WTC11 (cell line): ENCODE results near the gene IL23R. TPM values are rescaled to one million over a fixed set of nuclear protein-coding genes. Genes with fewer than 3 reads are reported as not detected.
A peak's percentile ranks its signal among the peaks of the same experiment; 100 is the strongest.

ENCODE experiments used
- ATAC-seq: fragments of 200-7000 bp; cut with Tn5 transposase; 2 replicates; pipeline ENCODE4 v1.10.0; 2021; ENCODE audit warnings: mild to moderate bottlenecking, moderate library complexity
- CTCF ChIA-PET: fragments of 300-600 bp; sonication (Branson Sonifier 250); formaldehyde crosslinking; loops from one replicate; lab custom pipeline; 2021; ENCODE audit warnings: antibody characterized with exemption; lab: Charles Lee
- POLR2A ChIA-PET: fragments of 350-600 bp; sonication (Branson Sonifier 250); formaldehyde crosslinking; loops from one replicate; lab custom pipeline; 2021; ENCODE audit warnings: antibody characterized with exemption; lab: Charles Lee
- DNase-seq: peaks from one replicate; pipeline ENCODE4 v3.0.0; 2021; ENCODE audit warnings: low spot score
- H3K27ac Mint-ChIP-seq: 2 replicates; pipeline ENCODE4 v1.8.0; 2021; ENCODE audit warnings: mixed read lengths
- H3K27me3 Mint-ChIP-seq: 2 replicates; pipeline ENCODE4 v1.8.0; 2021; ENCODE audit warnings: low read depth, mild to moderate bottlenecking, moderate library complexity, mixed read lengths
- H3K36me3 Mint-ChIP-seq: 2 replicates; pipeline ENCODE4 v1.8.0; 2021; ENCODE audit warnings: mixed read lengths
- H3K4me1 Mint-ChIP-seq: 2 replicates; pipeline ENCODE4 v1.8.0; 2022; ENCODE audit warnings: mixed read lengths
- H3K4me3 Mint-ChIP-seq: 2 replicates; pipeline ENCODE4 v1.8.0; 2021; ENCODE audit warnings: mild to moderate bottlenecking, moderate library complexity, mixed read lengths
- H3K9me3 Mint-ChIP-seq: 2 replicates; pipeline ENCODE4 v1.8.0; 2021; ENCODE audit warnings: mixed read lengths
- CREM ChIP-seq: sonication (generic); formaldehyde crosslinking; IDR thresholded peaks from 2 replicates; pipeline ENCODE4 v1.8.1; 2022; ENCODE audit warnings: mild to moderate bottlenecking, missing genetic modification reagents, moderate library complexity
- E2F1 ChIP-seq: sonication (generic); formaldehyde crosslinking; IDR thresholded peaks from 2 replicates; pipeline ENCODE4 v1.8.0; 2022; ENCODE audit warnings: mild to moderate bottlenecking, missing genetic modification reagents
- ESRRA ChIP-seq: sonication (generic); formaldehyde crosslinking; IDR thresholded peaks from 2 replicates; pipeline ENCODE4 v1.8.1; 2022; ENCODE audit warnings: mild to moderate bottlenecking, missing genetic modification reagents, borderline replicate concordance
- FOXK1 ChIP-seq: sonication (generic); formaldehyde crosslinking; IDR thresholded peaks from 2 replicates; pipeline ENCODE4 v1.8.0; 2022; ENCODE audit warnings: mild to moderate bottlenecking, moderate library complexity, missing genetic modification reagents
- GRHL2 ChIP-seq: fragments of 250-450 bp; sonication (Bioruptor Pico); IDR thresholded peaks from 2 replicates; pipeline ENCODE4 v1.8.0; 2022; ENCODE audit warnings: mild to moderate bottlenecking, moderate library complexity; ENCODE audit not compliant: insufficient replicate concordance, severe bottlenecking
- MYBL2 ChIP-seq: sonication (generic); formaldehyde crosslinking; IDR thresholded peaks from 2 replicates; pipeline ENCODE4 v1.8.1; 2023; ENCODE audit warnings: mild to moderate bottlenecking, moderate library complexity, missing genetic modification reagents
- NFYB ChIP-seq: sonication (generic); formaldehyde crosslinking; conservative IDR thresholded peaks from 2 replicates; pipeline ENCODE4 v1.8.0; 2022; ENCODE audit warnings: low read depth, missing genetic modification reagents
- NR3C1 ChIP-seq: sonication (generic); formaldehyde crosslinking; conservative IDR thresholded peaks from 2 replicates; pipeline ENCODE4 v1.8.1; 2023; ENCODE audit warnings: low read depth, mild to moderate bottlenecking, missing genetic modification reagents
- PRRX2 ChIP-seq: fragments of 250-450 bp; sonication (Bioruptor Pico); IDR thresholded peaks from 2 replicates; pipeline ENCODE4 v1.8.0; 2021; ENCODE audit warnings: mild to moderate bottlenecking
- RORB ChIP-seq: fragments of 250-450 bp; sonication (Bioruptor Pico); IDR thresholded peaks from 2 replicates; pipeline ENCODE4 v1.9.0; 2021; ENCODE audit warnings: mild to moderate bottlenecking
- STAT6 ChIP-seq: sonication (generic); formaldehyde crosslinking; conservative IDR thresholded peaks from 2 replicates; pipeline ENCODE4 v1.8.1; 2023; ENCODE audit warnings: mild to moderate bottlenecking, low read depth, missing genetic modification reagents, moderate library complexity
- TEAD1 ChIP-seq: sonication (generic); formaldehyde crosslinking; IDR thresholded peaks from 2 replicates; pipeline ENCODE4 v1.8.0; 2022; ENCODE audit warnings: mild to moderate bottlenecking, missing genetic modification reagents
- USF1 ChIP-seq: sonication (generic); formaldehyde crosslinking; IDR thresholded peaks from 2 replicates; pipeline ENCODE4 v1.8.0; 2022; ENCODE audit warnings: mild to moderate bottlenecking, missing genetic modification reagents
- ZNF121 ChIP-seq: sonication (generic); formaldehyde crosslinking; IDR thresholded peaks from 2 replicates; pipeline ENCODE4 v1.8.0; 2023; ENCODE audit warnings: missing genetic modification reagents
- ZNF219 ChIP-seq: sonication (generic); formaldehyde crosslinking; IDR thresholded peaks from 2 replicates; pipeline ENCODE4 v1.8.0; 2023; ENCODE audit warnings: missing genetic modification reagents, mild to moderate bottlenecking, borderline replicate concordance
- ZNF416 ChIP-seq: fragments of 250-450 bp; sonication (Bioruptor Pico); IDR thresholded peaks from 2 replicates; pipeline ENCODE4 v1.9.0; 2021; ENCODE audit warnings: mild to moderate bottlenecking, inconsistent platforms
- total RNA-seq: library from RNA; stranded (reverse); gene quantifications from 3 replicates; pipeline ENCODE4 v1.2.3, GENCODE V29; 2021
- TF ChIP-seq, protein P1 (sequence below): fragments of 250-450 bp; sonication (Bioruptor Pico); IDR thresholded peaks from 2 replicates; pipeline ENCODE4 v1.9.0; 2021; ENCODE audit warnings: mild to moderate bottlenecking
- TF ChIP-seq, protein P2 (sequence below): sonication (generic); formaldehyde crosslinking; IDR thresholded peaks from 2 replicates; pipeline ENCODE4 v1.8.1; 2022; ENCODE audit warnings: mild to moderate bottlenecking, missing genetic modification reagents, moderate library complexity, borderline replicate concordance
- TF ChIP-seq, protein P3 (sequence below): sonication (generic); formaldehyde crosslinking; IDR thresholded peaks from 2 replicates; pipeline ENCODE4 v1.8.1; 2023; ENCODE audit warnings: mild to moderate bottlenecking, missing genetic modification reagents
- TF ChIP-seq, protein P4 (sequence below): fragments of 250-450 bp; sonication (Bioruptor Pico); IDR thresholded peaks from 2 replicates; pipeline ENCODE4 v1.8.0; 2021; ENCODE audit warnings: mild to moderate bottlenecking

IL23R gene
- total RNA-seq, 1 experiment from 2014 or later: not detected

DNA sequence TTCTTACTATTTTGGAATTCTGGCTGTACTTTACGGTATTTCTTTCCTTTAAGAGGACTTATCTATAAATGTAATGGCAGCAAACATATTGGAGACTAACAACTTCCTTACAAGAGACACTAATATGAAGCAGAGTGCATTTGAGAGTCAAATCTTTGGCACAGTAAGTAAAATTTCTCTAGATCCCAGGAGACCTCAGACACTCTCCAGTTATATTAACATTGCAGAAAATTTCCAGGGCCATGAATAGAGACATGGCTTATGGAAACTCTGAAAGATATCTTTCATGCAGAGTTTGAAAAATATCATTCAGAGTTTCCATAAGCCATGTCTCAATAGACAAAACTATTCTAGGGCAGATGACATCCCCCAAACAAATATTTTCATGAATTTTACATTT lies 51.2 kb downstream of the IL23R start (continued):
- TF ChIP-seq RORB (CRISPR knock-in tag): no peak

GRCh38 chr1:67217938-67218337 lies 51.7 kb downstream of the IL23R start:
- no peaks in the 10 kb centered on the region for H3K27me3 Mint-ChIP-seq
- no peak overlapping the region for H3K4me3 Mint-ChIP-seq
- TF ChIP-seq FOXK1 (CRISPR knock-in tag): no peak
- TF ChIP-seq ESRRA (CRISPR knock-in tag): no peak
- TF ChIP-seq USF1 (CRISPR knock-in tag): no peak
- TF ChIP-seq ZNF416 (CRISPR knock-in tag): no peak
- TF ChIP-seq, protein P1, sequence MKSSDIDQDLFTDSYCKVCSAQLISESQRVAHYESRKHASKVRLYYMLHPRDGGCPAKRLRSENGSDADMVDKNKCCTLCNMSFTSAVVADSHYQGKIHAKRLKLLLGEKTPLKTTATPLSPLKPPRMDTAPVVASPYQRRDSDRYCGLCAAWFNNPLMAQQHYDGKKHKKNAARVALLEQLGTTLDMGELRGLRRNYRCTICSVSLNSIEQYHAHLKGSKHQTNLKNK (CRISPR knock-in tag): no peak
- no peak for TF ChIP-seq MYBL2
- TF ChIP-seq, protein P2, sequence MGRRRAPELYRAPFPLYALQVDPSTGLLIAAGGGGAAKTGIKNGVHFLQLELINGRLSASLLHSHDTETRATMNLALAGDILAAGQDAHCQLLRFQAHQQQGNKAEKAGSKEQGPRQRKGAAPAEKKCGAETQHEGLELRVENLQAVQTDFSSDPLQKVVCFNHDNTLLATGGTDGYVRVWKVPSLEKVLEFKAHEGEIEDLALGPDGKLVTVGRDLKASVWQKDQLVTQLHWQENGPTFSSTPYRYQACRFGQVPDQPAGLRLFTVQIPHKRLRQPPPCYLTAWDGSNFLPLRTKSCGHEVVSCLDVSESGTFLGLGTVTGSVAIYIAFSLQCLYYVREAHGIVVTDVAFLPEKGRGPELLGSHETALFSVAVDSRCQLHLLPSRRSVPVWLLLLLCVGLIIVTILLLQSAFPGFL: no peak
- no peak for TF ChIP-seq PRRX2
- DNase-seq (no peak), ATAC-seq (no peak)
- CTCF ChIA-PET: no interaction called here
- H3K9me3 Mint-ChIP-seq: no peaks in the 10 kb centered on the region
- no peak overlapping the region for H3K27ac Mint-ChIP-seq
- POLR2A ChIA-PET: no interaction called here
- peaks cover 9% of the 10 kb centered on the region for H3K4me1 Mint-ChIP-seq
- no peaks in the 10 kb centered on the region for H3K36me3 Mint-ChIP-seq

- CTCF ChIA-PET: interaction anchor here (1.2 to 3.2 kb wide), 3 partner anchors 10 to 276 kb away, joined by 4 to 20 read pairs (median 15); no protein-coding TSS in a partner anchor
- Mint-ChIP-seq H3K27ac (no peak overlapping the region), H3K4me3 (no peak overlapping the region), H3K4me1 (peaks cover 10% of the 10 kb centered on the region), H3K27me3 (peaks cover 3% of the 10 kb centered on the region), H3K36me3 (no peaks in the 10 kb centered on the region), H3K9me3 (peaks cover 16% of the 10 kb centered on the region)
- ATAC-seq (peak; percentile 30; the same call in 1 of the 2 replicates), DNase-seq (no peak)
- TF ChIP-seq TEAD1 (CRISPR knock-in tag): no peak
- no peak for TF ChIP-seq GRHL2
- TF ChIP-seq ZNF121 (CRISPR knock-in tag): no peak
- no peak for TF ChIP-seq STAT6 (CRISPR knock-in tag)
- no peak for TF ChIP-seq NFYB (CRISPR knock-in tag)
- TF ChIP-seq E2F1 (CRISPR knock-in tag): no peak
- TF ChIP-seq, protein P3, sequence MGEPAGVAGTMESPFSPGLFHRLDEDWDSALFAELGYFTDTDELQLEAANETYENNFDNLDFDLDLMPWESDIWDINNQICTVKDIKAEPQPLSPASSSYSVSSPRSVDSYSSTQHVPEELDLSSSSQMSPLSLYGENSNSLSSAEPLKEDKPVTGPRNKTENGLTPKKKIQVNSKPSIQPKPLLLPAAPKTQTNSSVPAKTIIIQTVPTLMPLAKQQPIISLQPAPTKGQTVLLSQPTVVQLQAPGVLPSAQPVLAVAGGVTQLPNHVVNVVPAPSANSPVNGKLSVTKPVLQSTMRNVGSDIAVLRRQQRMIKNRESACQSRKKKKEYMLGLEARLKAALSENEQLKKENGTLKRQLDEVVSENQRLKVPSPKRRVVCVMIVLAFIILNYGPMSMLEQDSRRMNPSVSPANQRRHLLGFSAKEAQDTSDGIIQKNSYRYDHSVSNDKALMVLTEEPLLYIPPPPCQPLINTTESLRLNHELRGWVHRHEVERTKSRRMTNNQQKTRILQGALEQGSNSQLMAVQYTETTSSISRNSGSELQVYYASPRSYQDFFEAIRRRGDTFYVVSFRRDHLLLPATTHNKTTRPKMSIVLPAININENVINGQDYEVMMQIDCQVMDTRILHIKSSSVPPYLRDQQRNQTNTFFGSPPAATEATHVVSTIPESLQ (CRISPR knock-in tag): no peak
- no peak for TF ChIP-seq ZNF219
- TF ChIP-seq NR3C1: no peak
- TF ChIP-seq, protein P4, sequence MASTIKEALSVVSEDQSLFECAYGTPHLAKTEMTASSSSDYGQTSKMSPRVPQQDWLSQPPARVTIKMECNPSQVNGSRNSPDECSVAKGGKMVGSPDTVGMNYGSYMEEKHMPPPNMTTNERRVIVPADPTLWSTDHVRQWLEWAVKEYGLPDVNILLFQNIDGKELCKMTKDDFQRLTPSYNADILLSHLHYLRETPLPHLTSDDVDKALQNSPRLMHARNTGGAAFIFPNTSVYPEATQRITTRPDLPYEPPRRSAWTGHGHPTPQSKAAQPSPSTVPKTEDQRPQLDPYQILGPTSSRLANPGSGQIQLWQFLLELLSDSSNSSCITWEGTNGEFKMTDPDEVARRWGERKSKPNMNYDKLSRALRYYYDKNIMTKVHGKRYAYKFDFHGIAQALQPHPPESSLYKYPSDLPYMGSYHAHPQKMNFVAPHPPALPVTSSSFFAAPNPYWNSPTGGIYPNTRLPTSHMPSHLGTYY (CRISPR knock-in tag): no peak
- no peak for TF ChIP-seq CREM (CRISPR knock-in tag)
- TF ChIP-seq, protein P1 (CRISPR knock-in tag): no peak
- POLR2A ChIA-PET: no interaction called here
These were observed 58.6 kb downstream of the IL23R start for GRCh38 chr1:67224856-67225255.
